ENCODE results near the gene SLC9A7. TPM values are rescaled to one million over a fixed set of nuclear protein-coding genes. Genes with fewer than 3 reads are reported as not detected.

SLC9A7 gene
- total RNA-seq, 1 donor from 2014 or later = 3.5 TPM

GRCh38 chrX:46624090-46624786 lies 134.7 kb downstream of the SLC9A7 start:
- H3K4me3 ChIP-seq = no peak overlapping the region
- peaks cover 8% of the 10 kb centered on the region for H3K4me1 ChIP-seq
- H3K27me3 Mint-ChIP-seq (ENCODE audit: insufficient read depth, low read depth) = no peaks in the 10 kb centered on the region
- no peak for DNase-seq (ENCODE audit: low spot score)
- H3K9ac ChIP-seq = no peak overlapping the region
- peaks cover 4% of the 10 kb centered on the region for H3K9me3 Mint-ChIP-seq
- H3K9me3 ChIP-seq (ENCODE audit: low read depth) = peaks cover 10% of the 10 kb centered on the region
- no peak overlapping the region for H3K4me2 ChIP-seq
- H3F3A ChIP-seq (ENCODE audit: low read depth) = no peaks in the 10 kb centered on the region
- peaks cover 2% of the 10 kb centered on the region for H3K36me3 Mint-ChIP-seq
- H3K4me1 Mint-ChIP-seq = peaks cover 2% of the 10 kb centered on the region
- TF ChIP-seq CTCF (IDR thresholded peaks at IDR 0.05) (no peak), EZH2phosphoT487 (IDR thresholded peaks at IDR 0.05) (no peak), EZH2 (IDR thresholded peaks at IDR 0.05) (no peak)
- no peak overlapping the region for H3K27ac Mint-ChIP-seq
- H3K27ac ChIP-seq = no peak overlapping the region
- H3K36me3 ChIP-seq = no peaks in the 10 kb centered on the region
- H3K27me3 ChIP-seq = no peaks in the 10 kb centered on the region
- H4K20me1 ChIP-seq (ENCODE audit: low read depth) = no peaks in the 10 kb centered on the region
- no peaks in the 10 kb centered on the region for H3K79me2 ChIP-seq (ENCODE audit: low read depth)
- H2AFZ ChIP-seq (replicated peaks) = no peak overlapping the region
- H3K4me3 Mint-ChIP-seq = no peak overlapping the region

- Histone ChIP-seq H3K36me3 (no peaks in the 10 kb centered on the region), H3K9ac (no peak overlapping the region), H3K27me3 (no peaks in the 10 kb centered on the region), H3K4me3 (no peak overlapping the region), H2AFZ (replicated peaks) (no peak overlapping the region), H3K4me2 (no peak overlapping the region), H4K20me1 (ENCODE audit: low read depth) (no peaks in the 10 kb centered on the region), H3K79me2 (ENCODE audit: low read depth) (no peaks in the 10 kb centered on the region), H3F3A (ENCODE audit: low read depth) (no peaks in the 10 kb centered on the region), H3K9me3 (ENCODE audit: low read depth) (peaks cover 22% of the 10 kb centered on the region), H3K4me1 (no peaks in the 10 kb centered on the region), H3K27ac (no peak overlapping the region)
- H3K4me1 Mint-ChIP-seq = no peaks in the 10 kb centered on the region
- no peak overlapping the region for H3K27ac Mint-ChIP-seq
- H3K36me3 Mint-ChIP-seq = peaks cover 2% of the 10 kb centered on the region
- H3K27me3 Mint-ChIP-seq (ENCODE audit: insufficient read depth, low read depth) = no peaks in the 10 kb centered on the region
- H3K4me3 Mint-ChIP-seq = no peak overlapping the region
- DNase-seq (ENCODE audit: low spot score) = no peak
- H3K9me3 Mint-ChIP-seq = peaks cover 11% of the 10 kb centered on the region
- TF ChIP-seq EZH2 (IDR thresholded peaks at IDR 0.05) = no peak
- TF ChIP-seq EZH2phosphoT487 (IDR thresholded peaks at IDR 0.05) = no peak
- no peak for TF ChIP-seq CTCF (IDR thresholded peaks at IDR 0.05)
Measured at GRCh38 chrX:46621572-46621971, 137.3 kb downstream of the SLC9A7 start.

- H3K4me1 Mint-ChIP-seq = no peaks in the 10 kb centered on the region
- no peaks in the 10 kb centered on the region for H3K27me3 Mint-ChIP-seq (ENCODE audit: insufficient read depth, low read depth)
- Histone ChIP-seq H3K27me3 (no peaks in the 10 kb centered on the region), H3K4me1 (no peaks in the 10 kb centered on the region), H3K4me3 (no peak overlapping the region), H4K20me1 (ENCODE audit: low read depth) (no peaks in the 10 kb centered on the region), H3K9ac (no peak overlapping the region), H3K4me2 (no peak overlapping the region), H3K79me2 (ENCODE audit: low read depth) (no peaks in the 10 kb centered on the region), H3F3A (ENCODE audit: low read depth) (no peaks in the 10 kb centered on the region), H3K9me3 (ENCODE audit: low read depth) (peaks cover 24% of the 10 kb centered on the region), H2AFZ (replicated peaks) (no peak overlapping the region), H3K36me3 (no peaks in the 10 kb centered on the region), H3K27ac (no peak overlapping the region)
- H3K27ac Mint-ChIP-seq = no peak overlapping the region
- DNase-seq (ENCODE audit: low spot score) = no peak
- H3K36me3 Mint-ChIP-seq = peaks cover 2% of the 10 kb centered on the region
- H3K9me3 Mint-ChIP-seq = peaks cover 11% of the 10 kb centered on the region
- TF ChIP-seq EZH2 (IDR thresholded peaks at IDR 0.05) (no peak), EZH2phosphoT487 (IDR thresholded peaks at IDR 0.05) (no peak), CTCF (IDR thresholded peaks at IDR 0.05) (no peak)
- H3K4me3 Mint-ChIP-seq = no peak overlapping the region
Measured at GRCh38 chrX:46620505-46620904, 138.4 kb downstream of the SLC9A7 start.

Data from neural progenitor cell (in vitro differentiated cells).